HUES48 (cell line): Measurements from ENCODE around the gene TMEM120A.
"Not testable (repeated sequence)": the region's sequence is repeated elsewhere in the genome, so short reads cannot be mapped to it uniquely, and the experiment has no call there.

Experiments used
- H3K27ac ChIP-seq: one replicate; pipeline ENCODE4 v1.7.0; 2013; ENCODE audit warnings: low read depth, low read length, inconsistent platforms
- H3K27me3 ChIP-seq: 2 replicates; pipeline ENCODE4 v1.6.1; 2013; ENCODE audit warnings: mild to moderate bottlenecking, low read length; ENCODE audit not compliant: control insufficient read depth, insufficient read depth
- H3K36me3 ChIP-seq: 2 replicates; pipeline ENCODE4 v1.6.1; 2013; ENCODE audit warnings: low read length; ENCODE audit not compliant: control insufficient read depth, insufficient read depth
- H3K4me1 ChIP-seq: 2 replicates; pipeline ENCODE4 v1.6.1; 2013; ENCODE audit warnings: mild to moderate bottlenecking, low read length; ENCODE audit not compliant: control insufficient read depth, insufficient read depth
- H3K4me3 ChIP-seq: 2 replicates; pipeline ENCODE4 v1.5.1; 2013; ENCODE audit warnings: mild to moderate bottlenecking, low read depth, low read length
- H3K9ac ChIP-seq: 2 replicates; pipeline ENCODE4 v1.6.1; 2013; ENCODE audit warnings: mild to moderate bottlenecking, low read depth, low read length, moderate library complexity
- H3K9me3 ChIP-seq: 2 replicates; pipeline ENCODE4 v1.6.1; 2013; ENCODE audit warnings: low read length; ENCODE audit not compliant: control insufficient read depth, insufficient read depth

The TMEM120A gene

DNA sequence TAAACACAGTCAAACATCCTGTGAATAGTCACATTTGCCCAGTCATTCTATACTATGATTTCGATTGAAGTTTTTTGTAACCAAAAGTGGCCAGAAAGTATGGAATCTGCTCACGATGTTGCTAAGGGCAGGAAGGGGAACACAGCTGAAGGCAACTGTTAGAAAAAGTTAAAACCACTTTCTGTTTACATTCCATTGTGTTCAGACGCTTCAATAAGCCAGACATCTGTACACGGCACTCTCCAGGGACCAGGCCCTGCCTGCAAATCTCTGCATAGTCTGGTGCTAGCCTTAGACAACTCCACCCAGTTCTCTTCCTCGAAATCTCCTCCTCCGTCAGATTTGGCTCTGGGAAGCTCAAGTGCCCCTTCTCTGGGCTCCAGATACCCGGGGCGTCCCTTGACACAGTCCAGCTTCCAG, 17.1 kb upstream of the TMEM120A start:
- Histone ChIP-seq H3K27me3 (no peaks in the 10 kb centered on the region), H3K27ac (no peak overlapping the region), H3K36me3 (peaks cover 17% of the 10 kb centered on the region; the same call in 1 of the 2 replicates), H3K4me3 (no peak overlapping the region), H3K9ac (no peak overlapping the region), H3K9me3 (no peaks in the 10 kb centered on the region), H3K4me1 (no peaks in the 10 kb centered on the region)

DNA sequence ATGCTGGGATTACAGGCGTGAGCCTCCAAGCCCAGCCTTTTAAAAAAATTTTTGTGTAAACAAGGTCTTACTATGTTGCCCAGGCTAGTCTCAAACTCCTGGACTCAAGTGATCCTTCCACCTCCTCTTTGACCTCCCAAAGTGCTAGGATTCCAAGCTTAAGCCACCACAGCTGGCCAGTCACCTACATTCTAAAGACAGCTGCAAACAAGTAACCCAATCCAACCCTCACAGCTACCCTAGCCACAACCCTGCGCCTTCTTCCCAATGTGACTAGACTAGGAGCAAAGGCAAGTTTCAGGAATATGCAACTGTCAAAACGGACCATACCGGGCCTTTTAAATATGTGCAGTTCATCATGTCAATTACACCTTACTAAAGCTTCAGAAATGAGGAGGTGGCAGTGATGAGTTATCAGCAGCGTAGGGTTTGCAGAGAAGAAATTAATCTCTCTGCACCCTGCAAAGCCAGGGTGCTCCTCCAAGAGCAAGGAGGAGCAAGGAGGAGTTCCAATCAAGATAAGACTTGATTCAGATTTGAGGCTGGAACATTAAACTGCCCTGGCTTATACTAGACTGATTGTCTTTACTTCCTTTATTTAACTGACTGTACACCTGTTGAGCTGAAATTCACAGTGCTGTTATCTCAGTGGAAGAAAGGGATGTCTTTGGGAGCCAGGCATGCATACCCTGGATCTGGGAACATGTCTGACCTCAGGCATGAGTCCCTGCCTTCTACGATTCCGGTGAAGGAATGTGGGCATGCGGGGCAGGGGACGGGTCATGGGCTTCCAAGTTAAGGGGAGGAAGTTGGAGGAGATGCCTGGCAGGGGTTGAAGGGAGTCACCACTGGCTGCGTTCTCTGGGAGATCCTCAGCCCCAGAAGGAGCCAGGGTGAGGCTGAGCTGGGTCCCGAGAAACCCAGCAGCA, 15.5 kb upstream of the TMEM120A start:
- Histone ChIP-seq H3K27ac (no peak overlapping the region), H3K27me3 (no peaks in the 10 kb centered on the region), H3K4me1 (no peaks in the 10 kb centered on the region), H3K9ac (no peak overlapping the region), H3K4me3 (no peak overlapping the region), H3K36me3 (peaks cover 17% of the 10 kb centered on the region), H3K9me3 (no peaks in the 10 kb centered on the region)

DNA sequence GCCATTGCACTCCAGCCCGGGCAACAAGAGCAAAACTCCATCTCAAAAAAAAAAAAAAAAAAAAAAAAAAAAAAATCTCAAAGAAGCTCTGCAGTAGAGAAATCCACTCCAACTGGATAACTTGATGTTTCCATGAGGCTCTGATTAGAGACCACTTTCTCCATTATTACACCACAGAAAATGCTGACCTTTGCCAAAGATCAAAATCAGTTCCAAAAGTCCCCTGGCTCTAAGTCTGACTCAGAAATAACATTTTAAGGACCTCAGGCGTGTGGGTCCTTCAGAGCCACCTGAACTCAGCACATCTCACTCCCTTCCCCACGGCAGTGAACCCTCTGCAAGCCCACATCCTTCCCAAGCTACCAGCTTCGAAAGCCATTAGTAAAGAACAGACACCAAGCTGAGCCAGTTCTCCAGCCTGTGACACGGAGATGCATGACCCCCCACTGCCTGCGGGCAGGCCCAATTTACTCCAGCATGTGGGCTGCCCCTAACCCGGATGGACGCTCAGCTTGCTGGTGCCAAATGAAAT, 13.8 kb upstream of the TMEM120A start:
- H3K36me3 ChIP-seq, result peaks cover 20% of the 10 kb centered on the region
- H3K27me3 ChIP-seq, result no peaks in the 10 kb centered on the region
- no peak overlapping the region for H3K27ac ChIP-seq
- H3K4me1 ChIP-seq, result no peaks in the 10 kb centered on the region
- H3K4me3 ChIP-seq, result no peak overlapping the region
- H3K9me3 ChIP-seq, result no peaks in the 10 kb centered on the region
- H3K9ac ChIP-seq, result no peak overlapping the region

DNA sequence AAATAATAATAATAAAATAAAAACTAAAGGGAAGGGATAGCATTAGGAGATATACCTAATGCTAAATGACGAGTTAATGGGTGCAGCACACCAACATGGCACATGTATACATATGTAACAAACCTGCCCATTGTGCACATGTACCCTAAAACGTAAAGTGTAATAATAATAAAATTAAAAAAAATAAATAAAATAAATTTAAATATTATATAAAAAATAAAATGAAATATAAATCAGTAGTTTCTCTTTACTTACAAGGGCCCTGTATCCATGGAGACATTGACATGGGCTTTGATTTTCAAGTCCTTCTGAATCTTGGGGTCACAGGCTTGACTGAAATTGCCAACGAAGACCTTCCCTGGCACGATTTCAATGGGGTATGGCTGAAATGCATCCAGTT, 10.6 kb upstream of the TMEM120A start:
- not testable (repeated sequence) for H3K9ac ChIP-seq, H3K27me3 ChIP-seq, H3K4me3 ChIP-seq, H3K27ac ChIP-seq, H3K9me3 ChIP-seq, H3K4me1 ChIP-seq
- peaks cover 34% of the 10 kb centered on the region for H3K36me3 ChIP-seq

DNA sequence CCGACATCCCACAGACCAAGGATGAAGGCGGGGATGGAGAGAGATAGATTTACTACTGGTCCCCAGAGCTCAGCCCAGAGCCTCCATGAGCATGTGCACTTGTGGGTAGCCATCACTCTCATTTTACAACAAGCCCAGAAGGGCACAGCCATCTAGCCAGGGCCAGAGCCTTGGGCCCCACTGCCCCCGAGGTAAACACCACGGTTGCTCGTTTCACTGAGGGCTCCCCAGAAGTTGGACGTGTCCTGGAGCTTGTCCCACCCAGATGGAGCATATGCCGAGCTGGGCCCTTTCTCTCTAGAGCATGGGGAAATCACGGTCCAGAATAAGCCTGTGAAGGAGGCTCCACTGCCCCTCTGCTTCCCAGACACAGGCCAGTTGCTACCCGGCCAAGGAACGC, 9.0 kb upstream of the TMEM120A start:
- no peaks in the 10 kb centered on the region for H3K27me3 ChIP-seq
- H3K4me1 ChIP-seq, result no peaks in the 10 kb centered on the region
- no peak overlapping the region for H3K27ac ChIP-seq
- peaks cover 31% of the 10 kb centered on the region for H3K36me3 ChIP-seq
- no peaks in the 10 kb centered on the region for H3K9me3 ChIP-seq
- H3K4me3 ChIP-seq, result no peak overlapping the region
- H3K9ac ChIP-seq, result no peak overlapping the region

DNA sequence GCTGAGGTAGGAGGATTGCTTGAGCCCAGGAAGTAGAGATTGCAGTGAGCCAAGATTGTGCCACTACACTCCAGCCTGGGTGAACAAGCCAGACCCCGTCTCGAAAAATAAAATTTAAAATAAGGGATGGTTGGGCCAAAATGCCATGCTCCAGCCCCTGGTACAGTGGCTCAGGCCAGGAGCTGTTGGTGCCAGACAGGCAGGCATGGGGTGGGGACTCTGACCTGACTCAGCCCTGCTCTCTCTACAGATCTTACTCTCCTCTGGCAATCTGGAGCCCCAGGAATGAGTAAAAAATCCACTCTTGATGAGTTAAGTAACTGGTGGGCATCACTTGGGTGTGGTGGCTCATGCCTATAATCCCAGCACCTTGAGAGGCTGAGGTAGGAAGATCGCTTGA, 8.4 kb upstream of the TMEM120A start:
- Histone ChIP-seq H3K36me3 (peaks cover 31% of the 10 kb centered on the region), H3K9ac (no peak overlapping the region), H3K27me3 (no peaks in the 10 kb centered on the region), H3K9me3 (no peaks in the 10 kb centered on the region), H3K27ac (no peak overlapping the region), H3K4me1 (no peaks in the 10 kb centered on the region), H3K4me3 (no peak overlapping the region)

DNA sequence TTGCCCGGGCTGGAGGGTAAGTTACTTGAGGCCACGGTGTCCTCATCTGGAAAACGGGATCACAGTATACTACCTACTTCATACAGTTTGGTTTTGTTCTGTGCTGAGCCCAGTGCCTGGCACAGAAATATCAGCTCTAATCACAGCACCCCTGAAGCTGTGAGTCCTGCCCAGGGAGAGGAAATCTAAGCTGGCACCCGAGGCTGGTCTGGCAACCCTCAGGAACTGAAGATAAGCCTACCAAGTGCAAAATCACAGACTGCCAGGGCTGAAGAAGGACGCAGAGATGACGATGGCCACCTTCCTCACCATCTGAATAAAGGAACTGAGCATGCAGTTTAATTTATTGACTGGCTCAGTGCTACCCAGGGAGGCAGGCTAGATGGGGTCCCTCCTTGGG, 7.7 kb upstream of the TMEM120A start:
- Histone ChIP-seq H3K4me1 (no peaks in the 10 kb centered on the region), H3K4me3 (no peak overlapping the region), H3K9ac (no peak overlapping the region), H3K9me3 (no peaks in the 10 kb centered on the region), H3K27me3 (no peaks in the 10 kb centered on the region), H3K36me3 (peaks cover 31% of the 10 kb centered on the region), H3K27ac (no peak overlapping the region)

DNA sequence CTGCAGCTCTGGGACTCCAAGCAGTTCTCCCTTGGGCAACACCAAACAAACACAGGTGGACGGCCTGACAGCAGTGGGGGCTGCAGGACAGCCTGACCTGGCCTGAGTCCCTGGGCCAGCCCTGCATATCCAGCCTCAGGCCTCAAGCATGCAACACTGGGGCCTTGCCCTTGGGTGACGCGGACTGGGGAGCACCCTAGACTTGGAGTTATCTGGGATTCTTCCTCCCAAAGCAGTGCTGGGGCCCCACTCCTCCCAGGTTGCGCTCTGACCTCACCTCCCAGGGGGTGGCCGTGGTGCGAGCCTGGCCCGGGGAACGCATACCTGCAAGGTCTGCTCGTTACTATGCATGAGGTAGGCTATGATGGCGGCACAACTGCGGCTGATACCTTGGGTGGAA, 6.2 kb upstream of the TMEM120A start:
- no peak overlapping the region for H3K4me3 ChIP-seq
- peaks cover 39% of the 10 kb centered on the region for H3K36me3 ChIP-seq
- H3K4me1 ChIP-seq, result no peaks in the 10 kb centered on the region
- H3K9me3 ChIP-seq, result no peaks in the 10 kb centered on the region
- no peak overlapping the region for H3K9ac ChIP-seq
- H3K27me3 ChIP-seq, result no peaks in the 10 kb centered on the region
- H3K27ac ChIP-seq, result no peak overlapping the region

DNA sequence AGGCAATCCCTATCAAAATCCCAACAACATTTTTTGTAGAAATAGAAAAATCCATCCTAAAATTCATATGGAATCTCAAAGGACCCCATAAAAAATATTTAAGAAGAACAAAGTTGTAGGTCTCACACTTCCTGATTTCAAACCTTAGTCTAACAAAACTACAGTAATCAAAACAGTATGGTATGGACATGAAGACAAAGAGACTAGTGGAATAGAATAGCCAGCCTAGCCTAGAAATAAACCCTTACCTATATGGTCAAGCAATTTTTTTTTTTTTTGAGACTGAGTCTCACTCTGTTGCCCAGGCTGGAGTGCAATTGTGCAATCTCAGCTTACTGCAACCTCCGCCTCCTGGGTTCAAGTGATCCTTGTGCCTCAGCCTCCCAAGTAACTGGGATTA, 3.6 kb upstream of the TMEM120A start:
- no peak overlapping the region for H3K27ac ChIP-seq
- H3K36me3 ChIP-seq, result peaks cover 28% of the 10 kb centered on the region
- H3K27me3 ChIP-seq, result no peaks in the 10 kb centered on the region
- no peak overlapping the region for H3K9ac ChIP-seq
- H3K4me1 ChIP-seq, result no peaks in the 10 kb centered on the region; the same call in 1 of the 2 replicates
- no peak overlapping the region for H3K4me3 ChIP-seq
- no peaks in the 10 kb centered on the region for H3K9me3 ChIP-seq

DNA sequence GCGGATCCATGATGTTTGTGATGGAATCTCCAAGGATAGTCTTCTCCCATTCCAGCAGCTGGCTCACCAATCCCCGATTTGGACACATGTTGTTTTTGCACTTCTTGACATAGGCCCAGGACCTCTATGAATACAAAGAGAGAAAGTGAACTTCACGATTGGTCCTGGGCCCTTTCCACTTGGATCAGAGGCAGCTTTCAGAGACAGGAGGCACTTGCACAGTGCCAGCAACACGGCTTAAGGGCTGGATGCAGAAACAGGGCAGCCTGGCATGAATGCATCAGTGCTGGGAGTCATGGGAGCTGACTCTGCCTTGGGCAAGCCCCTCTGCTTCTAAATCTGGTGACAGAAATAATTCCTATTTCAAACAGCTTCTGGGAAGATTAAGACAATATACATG, 2.1 kb upstream of the TMEM120A start:
- H3K9me3 ChIP-seq, result no peaks in the 10 kb centered on the region
- H3K27me3 ChIP-seq, result no peaks in the 10 kb centered on the region
- no peak overlapping the region for H3K4me3 ChIP-seq
- H3K36me3 ChIP-seq, result peaks cover 21% of the 10 kb centered on the region
- no peaks in the 10 kb centered on the region; the same call in 1 of the 2 replicates for H3K4me1 ChIP-seq
- H3K9ac ChIP-seq, result no peak overlapping the region
- H3K27ac ChIP-seq, result no peak overlapping the region

DNA sequence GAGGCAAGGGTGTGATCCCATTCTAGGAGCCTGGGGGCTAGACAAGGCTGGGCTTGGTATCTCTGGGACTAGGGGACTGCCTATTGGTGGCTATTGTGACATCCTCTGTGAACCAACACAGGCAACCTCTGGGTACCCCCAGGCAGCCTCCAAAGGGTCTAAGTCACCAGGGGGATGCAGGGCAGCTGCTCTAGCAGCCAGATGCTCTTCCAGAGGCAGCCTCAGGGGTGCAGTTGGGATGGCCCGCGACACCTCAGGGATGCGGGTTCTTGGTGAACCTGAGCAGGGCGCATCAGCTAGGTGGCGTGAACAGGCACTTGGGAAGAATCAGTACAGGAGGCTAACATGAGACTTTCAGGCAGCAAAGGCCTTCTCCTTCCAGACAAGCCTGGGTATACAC, 1.6 kb upstream of the TMEM120A start:
- no peaks in the 10 kb centered on the region for H3K9me3 ChIP-seq
- H3K9ac ChIP-seq, result no peak overlapping the region
- peaks cover 18% of the 10 kb centered on the region for H3K36me3 ChIP-seq
- no peak overlapping the region for H3K4me3 ChIP-seq
- H3K4me1 ChIP-seq, result peaks cover under 1% of the 10 kb centered on the region; the same call in 1 of the 2 replicates
- H3K27me3 ChIP-seq, result no peaks in the 10 kb centered on the region
- no peak overlapping the region for H3K27ac ChIP-seq
